HepG2 (cell line): ENCODE measurements around the gene TMEM250. TPM values are rescaled to one million over a fixed set of nuclear protein-coding genes. Genes with fewer than 3 reads are reported as not detected.

Experiments used
- ARID4A ChIP-seq: sonication (generic); formaldehyde crosslinking; IDR thresholded peaks from 2 replicates; pipeline ENCODE4 v1.5.0; 2020; ENCODE audit warnings: mild to moderate bottlenecking, missing genetic modification reagents, borderline replicate concordance
- PRDM15 ChIP-seq: sonication (generic); formaldehyde crosslinking; IDR thresholded peaks from 2 replicates; pipeline ENCODE4 v1.4.0; 2020; ENCODE audit warnings: missing genetic modification reagents
- PRPF4 ChIP-seq: fragments of 200-400 bp; formaldehyde crosslinking; IDR thresholded peaks from 2 replicates; pipeline ENCODE4 v1.6.1; 2016; ENCODE audit warnings: low read length, low read depth; ENCODE audit not compliant: poor library complexity, severe bottlenecking
- SRF ChIP-seq: IDR thresholded peaks from 2 replicates; pipeline ENCODE4 v1.6.1; 2011; ENCODE audit warnings: mild to moderate bottlenecking, low read depth, low read length, moderate library complexity
- XRCC5 ChIP-seq: fragments of 200-400 bp; formaldehyde crosslinking; optimal IDR thresholded peaks from 2 replicates; pipeline ENCODE3; 2017; ENCODE audit warnings: mild to moderate bottlenecking, low read length
- ZNF121 ChIP-seq: sonication (generic); formaldehyde crosslinking; IDR thresholded peaks from 2 replicates; pipeline ENCODE4 v1.5.0; 2020; ENCODE audit warnings: mild to moderate bottlenecking, missing genetic modification reagents
- ZNF224 ChIP-seq: sonication (generic); formaldehyde crosslinking; IDR thresholded peaks from 2 replicates; pipeline ENCODE4 v1.5.0; 2020; ENCODE audit warnings: mild to moderate bottlenecking, missing genetic modification reagents
- ZNF337 ChIP-seq: sonication (generic); formaldehyde crosslinking; IDR thresholded peaks from 2 replicates; pipeline ENCODE4 v1.5.1; 2020; ENCODE audit warnings: missing genetic modification reagents, low read depth, mild to moderate bottlenecking, borderline replicate concordance
- ZNF367 ChIP-seq: sonication (generic); formaldehyde crosslinking; IDR thresholded peaks from 2 replicates; pipeline ENCODE4 v1.4.0; 2020; ENCODE audit warnings: missing genetic modification reagents, borderline replicate concordance
- ZNF460 ChIP-seq: sonication (generic); formaldehyde crosslinking; IDR thresholded peaks from 2 replicates; pipeline ENCODE4 v1.5.1; 2020; ENCODE audit warnings: missing genetic modification reagents, mild to moderate bottlenecking, borderline replicate concordance
- ZNF563 ChIP-seq: sonication (generic); formaldehyde crosslinking; IDR thresholded peaks from 2 replicates; pipeline ENCODE4 v1.8.0; 2022; ENCODE audit warnings: mild to moderate bottlenecking, moderate library complexity, missing genetic modification reagents
- ZNF878 ChIP-seq: sonication (generic); formaldehyde crosslinking; IDR thresholded peaks from 2 replicates; pipeline ENCODE4 v1.8.1; 2023; ENCODE audit warnings: mild to moderate bottlenecking, missing genetic modification reagents, moderate library complexity
- polyA plus RNA-seq, 8 experiments: library from polyadenylated mRNA; depleted of rRNA in 3 of 8; stranded (reverse) in 7 of 8; unstranded in 1 of 8; fragments of >200 nt; fragmentation: Illumina TruSeq in 4 of 8; extraction: Trizol in 4 of 8; gene quantifications; 2 replicates each; pipeline versions ENCODE4 v1.2.1 to v1.2.3, GENCODE V29; 2011 to 2016; ENCODE audit warnings: low read depth in 4 of 8, missing spikeins in 1 of 8, mixed read lengths in 1 of 8; ENCODE audit not compliant: insufficient read depth in 1 of 8
- total RNA-seq, 5 experiments: library from RNA; depleted of rRNA; stranded (reverse); fragments of >200 nt; fragmentation: Illumina TruSeq; extraction: Trizol; gene quantifications; 2 replicates each; pipeline ENCODE4 v1.2.3, GENCODE V29; 2016; ENCODE audit warnings: low read depth in 1 of 5
- TF ChIP-seq, protein P1 (sequence below): sonication (generic); formaldehyde crosslinking; IDR thresholded peaks from 2 replicates; pipeline ENCODE4 v1.4.0; 2020; ENCODE audit warnings: missing genetic modification reagents

TMEM250 gene
- total and polyA plus RNA-seq, 2 of the 13 experiments (the other 11 are each of a cell fraction or from before 2014, with no cell fraction given), result 5.5 to 13.9 TPM

DNA sequence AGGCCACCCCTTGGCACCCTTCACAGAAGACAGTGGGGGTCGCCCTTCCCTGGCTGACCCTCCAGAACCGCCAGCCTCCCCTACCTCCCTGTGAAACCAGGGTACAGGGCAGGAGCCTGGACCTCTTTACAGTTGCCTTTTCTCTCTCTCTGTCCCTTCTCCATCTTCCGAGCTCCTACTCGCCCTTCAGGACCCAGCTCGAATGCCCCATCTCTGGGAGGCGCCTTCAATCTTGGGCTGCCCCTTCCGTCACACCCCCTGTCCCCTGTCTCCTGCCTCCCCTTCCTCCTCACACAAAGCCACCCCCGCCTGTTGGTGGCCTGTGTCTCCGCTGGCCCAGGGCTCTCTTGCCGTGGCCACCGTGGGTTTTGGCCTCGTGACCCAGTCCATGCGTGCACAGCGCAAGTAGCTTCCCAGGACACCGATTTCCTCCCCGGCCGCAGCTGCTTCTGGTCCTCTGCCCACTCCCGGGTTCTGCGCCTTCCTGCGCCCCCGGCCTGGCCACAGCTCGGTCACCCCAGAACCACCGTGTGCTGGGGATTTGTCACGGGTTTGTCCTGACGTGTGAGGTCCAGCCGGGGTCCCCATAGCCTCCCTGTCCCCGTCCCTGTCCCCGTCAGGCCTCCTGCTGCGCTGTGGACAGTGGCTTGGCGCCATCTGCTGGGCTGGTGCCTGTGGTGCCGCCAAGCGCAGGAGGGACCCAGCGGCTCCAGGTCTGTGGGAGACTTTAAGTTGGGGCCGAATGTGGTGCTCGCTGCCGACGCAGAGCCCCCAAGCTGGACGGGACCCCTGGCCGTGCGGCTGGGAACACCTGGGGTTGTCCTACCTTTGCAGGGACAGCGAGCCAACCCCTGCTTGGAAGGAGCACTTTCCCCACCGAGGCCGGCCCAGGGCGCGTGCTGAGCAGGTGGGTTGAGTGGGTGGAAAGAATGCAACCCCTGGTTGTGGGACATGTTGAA, 4.0 kb upstream of the TMEM250 start (continued):
- no peak for TF ChIP-seq ZNF121 (CRISPR knock-in tag)
- TF ChIP-seq, protein P1, sequence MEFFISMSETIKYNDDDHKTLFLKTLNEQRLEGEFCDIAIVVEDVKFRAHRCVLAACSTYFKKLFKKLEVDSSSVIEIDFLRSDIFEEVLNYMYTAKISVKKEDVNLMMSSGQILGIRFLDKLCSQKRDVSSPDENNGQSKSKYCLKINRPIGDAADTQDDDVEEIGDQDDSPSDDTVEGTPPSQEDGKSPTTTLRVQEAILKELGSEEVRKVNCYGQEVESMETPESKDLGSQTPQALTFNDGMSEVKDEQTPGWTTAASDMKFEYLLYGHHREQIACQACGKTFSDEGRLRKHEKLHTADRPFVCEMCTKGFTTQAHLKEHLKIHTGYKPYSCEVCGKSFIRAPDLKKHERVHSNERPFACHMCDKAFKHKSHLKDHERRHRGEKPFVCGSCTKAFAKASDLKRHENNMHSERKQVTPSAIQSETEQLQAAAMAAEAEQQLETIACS (CRISPR knock-in tag), result no peak
- no peak for TF ChIP-seq ZNF563 (CRISPR knock-in tag)
- TF ChIP-seq ZNF367 (CRISPR knock-in tag), result no peak
- TF ChIP-seq XRCC5, result peak; percentile 80
- TF ChIP-seq ZNF878 (CRISPR knock-in tag), result no peak
- TF ChIP-seq PRDM15 (CRISPR knock-in tag), result no peak
- peak; percentile 29; the same call in 1 of the 2 replicates for TF ChIP-seq ARID4A (CRISPR knock-in tag)
- TF ChIP-seq ZNF337 (CRISPR knock-in tag), result no peak
- TF ChIP-seq PRPF4, result no peak
- TF ChIP-seq SRF, result no peak
- TF ChIP-seq ZNF224 (CRISPR knock-in tag), result no peak
- no peak for TF ChIP-seq ZNF460
